Measurements from ENCODE around the gene FABP7. TPM values are rescaled to one million over a fixed set of nuclear protein-coding genes. Genes with fewer than 3 reads are reported as not detected.
A peak's percentile ranks its signal among the peaks of the same experiment; 100 is the strongest.

Gene FABP7
- total and polyA plus RNA-seq, 2 donors (not counting 1 experiment from before 2014, with no cell fraction given), result not detected

- Histone ChIP-seq H3K27ac (ENCODE audit: insufficient read depth, low read length) (no peak overlapping the region), H3K4me1 (ENCODE audit: control insufficient read depth, extremely low read depth, insufficient read depth, low read length) (no peaks in the 10 kb centered on the region), H4K20me1 (ENCODE audit: control insufficient read depth, extremely low read depth, insufficient read depth, low read length) (no peaks in the 10 kb centered on the region), H3K36me3 (ENCODE audit: control insufficient read depth, insufficient read depth, low read length) (no peaks in the 10 kb centered on the region), H3K27me3 (ENCODE audit: control insufficient read depth, insufficient read depth, low read length) (no peaks in the 10 kb centered on the region), H3K4me3 (replicated peaks in 1 of 4; ENCODE audit: control extremely low read depth in 1 of 4, insufficient read depth in 1 of 4, low read depth in 3 of 4, low read length in 4 of 4) (no peak overlapping the region), H3K9ac (ENCODE audit: insufficient read depth, low read length) (no peak overlapping the region), H3K79me2 (ENCODE audit: control insufficient read depth, insufficient read depth, low read length) (no peaks in the 10 kb centered on the region), H3K4me2 (ENCODE audit: extremely low read depth, insufficient read depth, low read length) (no peak overlapping the region), H2AFZ (ENCODE audit: low read length) (no peak overlapping the region), H3K9me3 (ENCODE audit: control insufficient read depth, insufficient read depth, low read depth, low read length) (no peaks in the 10 kb centered on the region)
- TF ChIP-seq EZH2 (IDR thresholded peaks at IDR 0.05; ENCODE audit: low read length, missing control alignments), result no peak
- DNase-seq (ENCODE audit: low read depth in 2 of 2), result peak in 1 of 2 donors; percentile 58
Measured at GRCh38 chr6:122770835-122771601, 8.5 kb upstream of the FABP7 start.

DNA sequence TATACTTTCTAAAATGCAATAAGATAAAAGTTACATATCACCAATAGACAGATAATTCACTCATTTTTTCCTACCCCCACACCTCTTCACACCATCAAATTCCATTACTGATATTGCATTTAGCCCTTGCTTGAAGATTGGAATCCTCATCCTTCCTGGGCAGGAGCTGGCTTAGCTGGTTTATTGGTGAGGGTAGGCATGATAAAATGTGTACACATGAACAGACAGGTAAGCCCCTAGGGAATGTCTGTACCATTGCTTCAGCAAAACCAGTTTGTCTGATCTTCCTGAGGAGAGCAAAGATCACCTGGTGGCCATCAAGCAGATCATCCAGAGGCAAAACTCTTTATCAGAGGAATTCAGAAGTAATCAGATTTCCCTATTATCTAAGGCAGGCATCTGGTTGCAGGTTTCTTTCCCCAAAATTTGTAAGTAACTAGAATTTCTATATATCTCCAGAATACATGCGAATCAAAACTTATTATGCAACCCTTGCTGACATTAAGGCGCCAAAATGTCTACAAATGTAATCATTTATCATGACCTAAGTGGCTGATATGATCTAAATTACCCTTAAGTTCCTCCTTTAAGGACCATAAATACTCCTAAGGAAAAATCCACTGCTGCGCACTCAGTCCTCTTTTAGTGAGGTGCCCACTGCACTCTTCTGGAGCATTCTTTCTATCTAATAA, 6.6 kb upstream of the FABP7 start:
- Histone ChIP-seq H3K9me3 (ENCODE audit: control insufficient read depth, insufficient read depth, low read depth, low read length) (no peaks in the 10 kb centered on the region), H3K4me2 (ENCODE audit: extremely low read depth, insufficient read depth, low read length) (no peak overlapping the region), H3K79me2 (ENCODE audit: control insufficient read depth, insufficient read depth, low read length) (no peaks in the 10 kb centered on the region), H3K9ac (ENCODE audit: insufficient read depth, low read length) (no peak overlapping the region), H3K36me3 (ENCODE audit: control insufficient read depth, insufficient read depth, low read length) (no peaks in the 10 kb centered on the region), H2AFZ (ENCODE audit: low read length) (no peak overlapping the region), H3K27me3 (ENCODE audit: control insufficient read depth, insufficient read depth, low read length) (no peaks in the 10 kb centered on the region), H4K20me1 (ENCODE audit: control insufficient read depth, extremely low read depth, insufficient read depth, low read length) (no peaks in the 10 kb centered on the region), H3K4me1 (ENCODE audit: control insufficient read depth, extremely low read depth, insufficient read depth, low read length) (no peaks in the 10 kb centered on the region), H3K4me3 (replicated peaks in 1 of 4; ENCODE audit: control extremely low read depth in 1 of 4, insufficient read depth in 1 of 4, low read depth in 3 of 4, low read length in 4 of 4) (no peak overlapping the region), H3K27ac (ENCODE audit: insufficient read depth, low read length) (no peak overlapping the region)
- no peak for TF ChIP-seq EZH2 (IDR thresholded peaks at IDR 0.05; ENCODE audit: low read length, missing control alignments)
- no peak for TF ChIP-seq CTCF (conservative IDR thresholded peaks at IDR 0.05 in 1 of 2, IDR thresholded peaks at IDR 0.05 in 1 of 2; ENCODE audit: low read depth in 1 of 2, low read length in 2 of 2)
- no peak for DNase-seq (ENCODE audit: low read depth in 2 of 2)

GRCh38 chr6:122775975-122776374, 3.5 kb upstream of the FABP7 start:
- no peak overlapping the region for H3K4me2 ChIP-seq (ENCODE audit: extremely low read depth, insufficient read depth, low read length)
- no peak overlapping the region for H3K9ac ChIP-seq (ENCODE audit: insufficient read depth, low read length)
- H3K4me3 ChIP-seq (replicated peaks in 1 of 4; ENCODE audit: control extremely low read depth in 1 of 4, insufficient read depth in 1 of 4, low read depth in 3 of 4, low read length in 4 of 4), result no peak overlapping the region
- no peaks in the 10 kb centered on the region for H4K20me1 ChIP-seq (ENCODE audit: control insufficient read depth, extremely low read depth, insufficient read depth, low read length)
- H3K27me3 ChIP-seq (ENCODE audit: control insufficient read depth, insufficient read depth, low read length), result no peaks in the 10 kb centered on the region
- no peak for DNase-seq (ENCODE audit: low read depth in 2 of 2)
- H3K9me3 ChIP-seq (ENCODE audit: control insufficient read depth, insufficient read depth, low read depth, low read length), result no peaks in the 10 kb centered on the region
- TF ChIP-seq CTCF (conservative IDR thresholded peaks at IDR 0.05 in 1 of 2, IDR thresholded peaks at IDR 0.05 in 1 of 2; ENCODE audit: low read depth in 1 of 2, low read length in 2 of 2) (no peak), EZH2 (IDR thresholded peaks at IDR 0.05; ENCODE audit: low read length, missing control alignments) (no peak)
- no peaks in the 10 kb centered on the region for H3K79me2 ChIP-seq (ENCODE audit: control insufficient read depth, insufficient read depth, low read length)
- no peaks in the 10 kb centered on the region for H3K4me1 ChIP-seq (ENCODE audit: control insufficient read depth, extremely low read depth, insufficient read depth, low read length)
- no peak overlapping the region for H3K27ac ChIP-seq (ENCODE audit: insufficient read depth, low read length)
- no peak overlapping the region for H2AFZ ChIP-seq (ENCODE audit: low read length)
- H3K36me3 ChIP-seq (ENCODE audit: control insufficient read depth, insufficient read depth, low read length), result no peaks in the 10 kb centered on the region

Data from fibroblast of lung (primary cell).